ENCODE data around the gene ASCC1. TPM values are rescaled to one million over a fixed set of nuclear protein-coding genes. Genes with fewer than 3 reads are reported as not detected.

ASCC1 gene
- total RNA-seq, 1 experiment from 2014 or later, result 27.8 TPM

DNA sequence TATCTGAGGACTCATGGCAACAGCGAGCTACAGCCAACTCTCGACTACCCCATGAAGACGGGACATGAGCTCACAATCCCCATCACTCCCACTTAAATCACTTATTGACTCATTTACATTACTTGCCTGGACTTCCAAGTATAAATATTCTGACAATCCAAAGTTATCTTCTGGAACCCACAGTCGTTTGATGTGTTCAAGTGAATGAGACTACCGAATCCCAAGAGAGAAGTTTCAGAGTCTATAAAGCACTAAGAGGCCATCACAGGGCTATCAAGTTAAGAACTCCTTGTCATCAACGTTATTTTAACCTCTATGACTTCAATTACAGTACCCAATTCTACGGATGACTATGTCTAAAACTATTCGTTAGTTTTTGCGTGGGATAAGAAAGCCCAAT lies 11.8 kb downstream of the ASCC1 start:
- Histone ChIP-seq H3K27ac (ENCODE audit: low read length) (no peak overlapping the region), H3K9ac (ENCODE audit: low read length) (no peak overlapping the region), H3K4me1 (ENCODE audit: low read length) (no peaks in the 10 kb centered on the region), H4K20me1 (ENCODE audit: insufficient read depth, low read depth, low read length) (no peaks in the 10 kb centered on the region), H3K27me3 (ENCODE audit: low read length) (no peaks in the 10 kb centered on the region), H3K36me3 (ENCODE audit: insufficient read depth, low read length) (peaks cover 7% of the 10 kb centered on the region; the same call in 1 of the 2 replicates), H3K9me2 (replicated peaks; ENCODE audit: insufficient read depth, low read length) (no peaks in the 10 kb centered on the region), H3K79me2 (ENCODE audit: low read length) (no peaks in the 10 kb centered on the region), H3K4me2 (ENCODE audit: low read depth, low read length, poor library complexity, severe bottlenecking) (no peak overlapping the region), H2AFZ (ENCODE audit: low read length) (no peak overlapping the region), H3K9me3 (ENCODE audit: low read length) (no peaks in the 10 kb centered on the region), H3K4me3 (ENCODE audit: low read length) (no peak overlapping the region)
- no peak for DNase-seq

DNA sequence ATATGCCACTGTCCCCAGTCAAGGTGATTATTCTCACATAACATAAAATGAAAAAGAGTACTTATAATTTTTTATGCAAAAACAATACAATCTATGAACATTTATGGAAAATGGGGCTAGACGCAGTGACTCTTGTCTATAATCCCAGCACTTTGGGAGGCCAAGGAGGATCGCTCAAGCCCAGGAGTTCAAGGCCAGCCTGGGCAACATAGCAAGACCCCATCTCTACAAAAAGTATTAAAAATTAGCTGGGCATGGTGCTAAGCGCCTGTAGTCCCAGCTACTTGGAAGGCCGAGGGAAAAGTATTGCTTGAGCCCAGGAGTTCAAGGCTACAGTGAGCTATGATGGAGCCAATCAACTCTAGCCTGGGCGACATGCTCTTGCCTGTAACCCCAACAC lies 14.8 kb downstream of the ASCC1 start:
- Histone ChIP-seq H3K27me3 (ENCODE audit: low read length) (no peaks in the 10 kb centered on the region), H3K9me2 (replicated peaks; ENCODE audit: insufficient read depth, low read length) (no peaks in the 10 kb centered on the region), H4K20me1 (ENCODE audit: insufficient read depth, low read depth, low read length) (no peaks in the 10 kb centered on the region), H2AFZ (ENCODE audit: low read length) (no peak overlapping the region), H3K4me1 (ENCODE audit: low read length) (no peaks in the 10 kb centered on the region), H3K4me2 (ENCODE audit: low read depth, low read length, poor library complexity, severe bottlenecking) (no peak overlapping the region), H3K9me3 (ENCODE audit: low read length) (no peaks in the 10 kb centered on the region), H3K4me3 (ENCODE audit: low read length) (no peak overlapping the region), H3K79me2 (ENCODE audit: low read length) (no peaks in the 10 kb centered on the region), H3K9ac (ENCODE audit: low read length) (no peak overlapping the region), H3K36me3 (ENCODE audit: insufficient read depth, low read length) (peaks cover 13% of the 10 kb centered on the region; the same call in 1 of the 2 replicates), H3K27ac (ENCODE audit: low read length) (no peak overlapping the region)
- DNase-seq, result no peak

DNA sequence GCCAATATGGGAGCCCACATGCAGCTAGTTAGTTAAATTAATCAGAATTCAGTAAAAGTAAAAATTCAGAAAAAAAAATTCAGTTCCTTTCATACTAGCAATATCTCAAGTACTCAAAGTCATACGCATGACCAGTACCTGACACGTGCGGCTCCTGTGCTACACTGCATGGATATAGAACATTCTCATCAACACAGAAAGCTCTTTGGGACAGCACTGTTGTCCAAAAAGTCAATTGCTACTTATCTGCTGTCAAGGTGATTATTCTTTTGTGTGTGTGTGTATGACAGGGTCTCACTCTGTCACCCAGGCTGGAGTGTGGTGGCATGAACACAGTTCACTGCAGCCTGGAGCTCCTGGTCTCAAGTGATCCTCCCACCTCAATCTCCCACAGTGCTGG lies 15.2 kb downstream of the ASCC1 start:
- Histone ChIP-seq H3K36me3 (ENCODE audit: insufficient read depth, low read length) (peaks cover 14% of the 10 kb centered on the region; the same call in 1 of the 2 replicates), H3K27me3 (ENCODE audit: low read length) (no peaks in the 10 kb centered on the region), H3K9me3 (ENCODE audit: low read length) (no peaks in the 10 kb centered on the region), H3K9me2 (replicated peaks; ENCODE audit: insufficient read depth, low read length) (no peaks in the 10 kb centered on the region), H3K79me2 (ENCODE audit: low read length) (no peaks in the 10 kb centered on the region), H3K27ac (ENCODE audit: low read length) (no peak overlapping the region), H3K4me3 (ENCODE audit: low read length) (no peak overlapping the region), H4K20me1 (ENCODE audit: insufficient read depth, low read depth, low read length) (no peaks in the 10 kb centered on the region), H3K4me2 (ENCODE audit: low read depth, low read length, poor library complexity, severe bottlenecking) (no peak overlapping the region), H2AFZ (ENCODE audit: low read length) (no peak overlapping the region), H3K9ac (ENCODE audit: low read length) (no peak overlapping the region), H3K4me1 (ENCODE audit: low read length) (no peaks in the 10 kb centered on the region)
- no peak for DNase-seq

DNA sequence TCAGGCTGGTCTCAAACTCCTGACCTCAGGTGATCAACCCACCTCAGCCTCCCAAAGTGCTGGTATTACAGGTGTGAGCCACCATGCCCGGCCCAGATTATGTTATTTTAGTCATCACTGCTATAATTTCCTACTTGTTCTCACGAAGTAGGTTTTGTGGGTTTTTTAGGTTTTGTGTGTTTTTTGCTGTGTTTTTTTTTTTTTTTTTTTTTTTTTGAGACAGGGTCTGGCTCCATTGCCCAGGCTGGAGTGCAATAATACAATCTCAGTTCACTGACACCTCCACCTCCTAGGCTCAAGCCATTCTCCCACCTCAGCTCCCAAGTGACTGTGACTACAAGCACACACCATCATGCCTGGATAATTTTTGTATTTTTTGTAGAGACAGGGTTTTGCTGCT lies 21.1 kb downstream of the ASCC1 start:
- Histone ChIP-seq H3K4me2 (ENCODE audit: low read depth, low read length, poor library complexity, severe bottlenecking) (no peak overlapping the region), H3K27ac (ENCODE audit: low read length) (no peak overlapping the region), H3K4me1 (ENCODE audit: low read length) (no peaks in the 10 kb centered on the region), H3K27me3 (ENCODE audit: low read length) (no peaks in the 10 kb centered on the region), H3K9me3 (ENCODE audit: low read length) (no peaks in the 10 kb centered on the region), H3K9ac (ENCODE audit: low read length) (no peak overlapping the region), H3K4me3 (ENCODE audit: low read length) (no peak overlapping the region), H3K9me2 (replicated peaks; ENCODE audit: insufficient read depth, low read length) (no peaks in the 10 kb centered on the region), H3K36me3 (ENCODE audit: insufficient read depth, low read length) (peaks cover 14% of the 10 kb centered on the region; the same call in 1 of the 2 replicates), H2AFZ (ENCODE audit: low read length) (no peak overlapping the region), H3K79me2 (ENCODE audit: low read length) (peaks cover 3% of the 10 kb centered on the region; the same call in 1 of the 2 replicates), H4K20me1 (ENCODE audit: insufficient read depth, low read depth, low read length) (no peaks in the 10 kb centered on the region)
- no peak for DNase-seq

DNA sequence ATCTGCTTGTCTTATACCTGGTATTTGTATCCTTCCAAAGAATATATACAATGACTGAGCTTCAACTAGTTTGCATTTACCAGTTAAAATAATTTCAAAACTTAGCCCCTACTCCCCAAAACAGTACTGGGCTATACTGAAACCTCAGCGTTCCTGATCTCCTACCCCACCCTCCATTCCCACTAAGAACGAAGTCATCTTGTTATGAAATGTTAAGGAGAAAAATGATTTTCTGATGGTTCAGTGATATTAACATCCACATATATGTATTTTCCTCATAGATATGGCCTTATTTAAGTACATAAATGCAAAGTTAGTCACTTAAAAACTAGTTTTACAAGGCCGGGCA lies 29.1 kb downstream of the ASCC1 start:
- Histone ChIP-seq H2AFZ (ENCODE audit: low read length) (no peak overlapping the region), H3K36me3 (ENCODE audit: insufficient read depth, low read length) (peaks cover 24% of the 10 kb centered on the region), H3K9me2 (replicated peaks; ENCODE audit: insufficient read depth, low read length) (no peaks in the 10 kb centered on the region), H3K9me3 (ENCODE audit: low read length) (peaks cover 8% of the 10 kb centered on the region), H3K4me2 (ENCODE audit: low read depth, low read length, poor library complexity, severe bottlenecking) (no peak overlapping the region), H3K9ac (ENCODE audit: low read length) (no peak overlapping the region), H3K79me2 (ENCODE audit: low read length) (peaks cover 6% of the 10 kb centered on the region; the same call in 1 of the 2 replicates), H3K27me3 (ENCODE audit: low read length) (no peaks in the 10 kb centered on the region), H4K20me1 (ENCODE audit: insufficient read depth, low read depth, low read length) (no peaks in the 10 kb centered on the region), H3K4me3 (ENCODE audit: low read length) (no peak overlapping the region), H3K4me1 (ENCODE audit: low read length) (no peaks in the 10 kb centered on the region), H3K27ac (ENCODE audit: low read length) (no peak overlapping the region)
- no peak for DNase-seq

DNA sequence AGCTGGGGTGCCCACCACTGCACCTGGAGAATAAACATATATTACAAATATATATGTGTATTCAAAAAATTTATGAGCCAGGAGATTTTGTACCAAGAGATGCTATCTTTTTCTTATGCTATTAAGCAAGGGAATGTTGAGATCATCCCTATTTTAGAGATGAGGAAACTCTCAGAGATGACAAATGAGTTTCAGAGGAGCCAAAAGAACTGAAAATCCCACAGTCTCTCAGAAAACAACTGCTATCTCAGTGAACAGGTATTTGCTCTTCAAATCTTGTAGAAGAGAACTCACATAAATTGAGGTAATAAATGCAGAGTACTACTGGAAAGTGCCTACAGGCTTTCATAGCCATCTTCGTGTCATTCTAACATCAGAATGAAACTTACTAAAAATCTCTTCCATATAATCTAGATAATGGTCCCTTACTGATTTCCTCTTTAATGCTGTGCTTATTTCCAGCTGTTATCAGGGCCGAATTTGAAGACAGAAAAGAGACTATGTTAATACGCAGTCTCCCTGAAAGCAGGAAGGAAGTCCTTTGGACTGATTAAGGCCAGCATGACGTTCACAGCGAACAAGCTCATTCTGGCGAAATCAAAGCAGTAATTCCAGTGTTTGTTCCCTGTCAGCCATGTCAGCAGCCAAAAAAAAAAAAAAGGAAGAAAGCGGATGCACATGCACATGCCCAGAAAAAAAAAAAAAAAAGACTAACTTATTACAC lies 29.7 kb downstream of the ASCC1 start:
- peaks cover 6% of the 10 kb centered on the region; the same call in 1 of the 2 replicates for H3K79me2 ChIP-seq (ENCODE audit: low read length)
- H3K27me3 ChIP-seq (ENCODE audit: low read length), result no peaks in the 10 kb centered on the region
- no peak for DNase-seq
- H3K9me3 ChIP-seq (ENCODE audit: low read length), result peaks cover 8% of the 10 kb centered on the region
- H3K9me2 ChIP-seq (replicated peaks; ENCODE audit: insufficient read depth, low read length), result no peaks in the 10 kb centered on the region
- no peak overlapping the region for H3K4me3 ChIP-seq (ENCODE audit: low read length)
- no peaks in the 10 kb centered on the region for H3K4me1 ChIP-seq (ENCODE audit: low read length)
- H3K9ac ChIP-seq (ENCODE audit: low read length), result no peak overlapping the region
- no peak overlapping the region for H3K4me2 ChIP-seq (ENCODE audit: low read depth, low read length, poor library complexity, severe bottlenecking)
- H3K36me3 ChIP-seq (ENCODE audit: insufficient read depth, low read length), result peaks cover 26% of the 10 kb centered on the region
- H2AFZ ChIP-seq (ENCODE audit: low read length), result no peak overlapping the region
- no peaks in the 10 kb centered on the region for H4K20me1 ChIP-seq (ENCODE audit: insufficient read depth, low read depth, low read length)
- H3K27ac ChIP-seq (ENCODE audit: low read length), result no peak overlapping the region

DNA sequence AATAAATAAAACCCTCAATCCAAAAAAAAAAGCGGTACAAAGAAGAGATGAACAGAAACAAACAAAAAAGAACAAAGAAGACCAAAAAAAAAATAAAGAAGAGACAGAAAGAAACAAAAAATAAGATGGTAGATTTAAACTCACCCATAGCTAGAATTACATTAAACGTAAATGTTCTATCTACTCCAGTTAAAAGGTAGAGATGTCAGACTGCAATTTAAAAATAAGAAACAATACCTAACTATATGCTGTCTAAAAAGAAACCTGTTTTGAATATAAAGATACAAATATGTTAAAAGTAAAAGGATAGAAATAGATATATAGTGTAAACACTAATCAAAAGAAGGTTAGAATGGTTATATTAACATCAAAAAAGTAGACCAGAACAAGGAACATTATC lies 31.9 kb downstream of the ASCC1 start:
- Histone ChIP-seq H3K36me3 (ENCODE audit: insufficient read depth, low read length) (peaks cover 26% of the 10 kb centered on the region), H3K9ac (ENCODE audit: low read length) (no peak overlapping the region), H2AFZ (ENCODE audit: low read length) (no peak overlapping the region), H3K4me3 (ENCODE audit: low read length) (no peak overlapping the region), H3K9me2 (replicated peaks; ENCODE audit: insufficient read depth, low read length) (no peaks in the 10 kb centered on the region), H4K20me1 (ENCODE audit: insufficient read depth, low read depth, low read length) (no peaks in the 10 kb centered on the region), H3K9me3 (ENCODE audit: low read length) (peaks cover 8% of the 10 kb centered on the region), H3K4me2 (ENCODE audit: low read depth, low read length, poor library complexity, severe bottlenecking) (no peak overlapping the region), H3K4me1 (ENCODE audit: low read length) (no peaks in the 10 kb centered on the region), H3K27ac (ENCODE audit: low read length) (no peak overlapping the region), H3K27me3 (ENCODE audit: low read length) (no peaks in the 10 kb centered on the region), H3K79me2 (ENCODE audit: low read length) (peaks cover 6% of the 10 kb centered on the region; the same call in 1 of the 2 replicates)
- no peak for DNase-seq

DNA sequence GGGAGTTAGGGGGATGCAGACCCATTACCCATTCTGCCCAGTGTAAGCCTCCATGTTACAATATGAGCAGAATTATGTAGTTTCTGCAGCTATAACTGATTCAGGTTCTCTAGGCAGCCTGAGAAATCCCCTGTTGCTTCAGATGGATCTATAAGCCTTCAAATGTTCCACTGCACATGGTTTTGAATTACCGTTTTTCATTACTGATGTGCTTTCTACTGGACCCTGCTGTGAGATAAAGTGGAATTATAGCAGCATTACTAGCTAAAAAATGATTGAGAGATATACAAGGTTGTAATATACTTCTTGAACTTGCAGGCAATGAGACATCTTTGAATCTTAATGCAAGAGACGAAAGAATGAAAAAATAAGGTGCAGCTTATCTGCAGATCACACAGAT lies 38.6 kb downstream of the ASCC1 start:
- Histone ChIP-seq H3K9me3 (ENCODE audit: low read length) (no peaks in the 10 kb centered on the region), H3K4me1 (ENCODE audit: low read length) (peaks cover 38% of the 10 kb centered on the region), H3K9me2 (replicated peaks; ENCODE audit: insufficient read depth, low read length) (no peaks in the 10 kb centered on the region), H2AFZ (ENCODE audit: low read length) (no peak overlapping the region), H3K4me3 (ENCODE audit: low read length) (no peak overlapping the region), H3K9ac (ENCODE audit: low read length) (no peak overlapping the region), H3K36me3 (ENCODE audit: insufficient read depth, low read length) (0 out of 2 replicates have a peak, but pooled peaks cover 13% of the 10 kb centered on the region), H3K27me3 (ENCODE audit: low read length) (no peaks in the 10 kb centered on the region), H3K4me2 (ENCODE audit: low read depth, low read length, poor library complexity, severe bottlenecking) (no peak overlapping the region), H3K79me2 (ENCODE audit: low read length) (no peaks in the 10 kb centered on the region), H4K20me1 (ENCODE audit: insufficient read depth, low read depth, low read length) (no peaks in the 10 kb centered on the region), H3K27ac (ENCODE audit: low read length) (peak overlapping the region; percentile 90)
- DNase-seq, result no peak

Measured in Karpas-422 (cell line).